Stomach (tissue), 9 donors: ENCODE results near the gene ELP4. TPM values are rescaled to one million over a fixed set of nuclear protein-coding genes. Genes with fewer than 3 reads are reported as not detected.
"Not testable (repeated sequence)": the region's sequence is repeated elsewhere in the genome, so short reads cannot be mapped to it uniquely, and the experiment has no call there.

Experiments
- DNase-seq, 2 donors: peaks; one replicate each; pipeline versions ENCODE4 v3.0.0 to v3.0.0-alpha.2; 2013 to 2019
- H3K27ac ChIP-seq, 5 donors: fragments of 200-600 bp in 4 of 5; sonication (generic) in 4 of 5; one replicate each; pipeline ENCODE4 v1.5.1; 2013 to 2019; ENCODE audit warnings: mild to moderate bottlenecking in 1 of 5, moderate library complexity in 1 of 5
- H3K27me3 ChIP-seq, 3 donors: fragments of 200-600 bp; sonication (generic); one replicate each; pipeline ENCODE4 v1.5.1; 2017 to 2019; ENCODE audit warnings: mixed run types in 1 of 3
- H3K36me3 ChIP-seq, 4 donors: fragments of 200-600 bp; sonication (generic); 1 replicate in 3 of 4; 2 replicates in 1 of 4; pipeline ENCODE4 v1.5.1; 2016 to 2019
- H3K4me1 ChIP-seq, 4 donors: fragments of 200-600 bp; sonication (generic); one replicate each; pipeline ENCODE4 v1.5.1; 2016 to 2019
- H3K4me3 ChIP-seq, 4 donors: fragments of 200-600 bp; sonication (generic) in 3 of 4; one replicate each; pipeline ENCODE4 v1.5.1; 2016 to 2019; ENCODE audit warnings: mild to moderate bottlenecking in 1 of 4
- H3K9me3 ChIP-seq, 4 donors: fragments of 200-600 bp; sonication (generic); one replicate each; pipeline ENCODE4 v1.5.1; 2016 to 2019
- EP300 ChIP-seq: sonication (generic); formaldehyde crosslinking; IDR thresholded peaks from one replicate; pipeline ENCODE4 v1.6.1; 2017; ENCODE audit warnings: antibody characterized with exemption
- POLR2A ChIP-seq, 4 donors: fragments of 450-650 bp; IDR thresholded peaks; one replicate each; pipeline ENCODE4 v1.6.1; 2016; ENCODE audit warnings: antibody characterized with exemption in 4 of 4, control low read depth in 2 of 4, mild to moderate bottlenecking in 1 of 4, moderate library complexity in 1 of 4
- POLR2AphosphoS5 ChIP-seq, 3 donors: sonication (generic); formaldehyde crosslinking; IDR thresholded peaks; one replicate each; pipeline ENCODE4 v1.6.1; 2016; ENCODE audit warnings: antibody characterized with exemption in 3 of 3
- WGBS, 5 donors: extraction: QIAGEN DNeasy Blood & Tissue Kit in 3 of 5; methylation state at CpG; one replicate each; pipeline versions ENCODE4 v1.1.5 to v1.1.7; 2013 to 2018; 5-methylcytosine and 5-hydroxymethylcytosine counted together
- intact Hi-C: fragments of 100-400 bp; cut with DNase I; formaldehyde crosslinking; loops from one replicate; pipeline ENCODE4 v1.15.1; 2023; ENCODE audit warnings: low total_unique reads
- polyA plus RNA-seq, 3 donors: library from polyadenylated mRNA; stranded (reverse); fragments of 200-250 nt; gene quantifications; one replicate each; pipeline ENCODE4 v1.2.3, GENCODE V29; 2013
- total RNA-seq, 5 donors: library from RNA; depleted of rRNA; stranded (reverse); fragments of >200 nt; gene quantifications; one replicate each; pipeline versions ENCODE4 v1.1.0 to v1.2.3, GENCODE V29; 2014 to 2016
- TF ChIP-seq, protein P1 (sequence below), 7 experiments: fragments of 450-650 bp in 4 of 7; fragments of 200-600 bp in 3 of 7; sonication (generic) in 3 of 7; IDR thresholded peaks; one replicate each; pipeline ENCODE4 v1.5.1; 2016 to 2019; ENCODE audit warnings: antibody characterized with exemption in 7 of 7, control low read depth in 2 of 7, mild to moderate bottlenecking in 1 of 7
- donor health status: healthy with polysubstance abuse.
- donor health status: Bipolar disorder and iron deficiency.
- donor health status: healthy.

Gene ELP4
- total and polyA plus RNA-seq, 8 donors: 8.3 to 70.0 (median 20.9) TPM

DNA sequence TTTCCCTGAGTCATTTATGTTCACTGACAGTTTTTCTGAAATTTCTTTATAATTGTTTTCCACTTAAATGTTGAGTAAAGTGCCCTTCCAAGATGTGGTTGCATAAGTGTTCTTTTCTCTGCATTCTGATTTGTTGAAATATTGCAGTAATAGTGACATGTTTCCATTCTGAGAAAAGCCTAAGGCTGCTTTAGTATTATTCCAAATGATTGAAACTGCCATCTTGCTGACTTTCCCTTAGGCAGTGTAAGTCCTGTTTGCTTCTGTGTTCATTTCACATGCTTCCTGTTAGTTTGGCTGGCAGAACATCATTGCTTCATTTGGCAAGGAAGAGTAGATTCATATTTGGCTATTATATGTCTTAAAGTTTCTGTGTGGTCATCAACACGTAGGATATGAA is 146.5 kb downstream of the ELP4 start:
- H3K27ac ChIP-seq: no peak overlapping the region
- H3K4me3 ChIP-seq: no peak overlapping the region
- H3K9me3 ChIP-seq: no peaks in the 10 kb centered on the region
- no peaks in the 10 kb centered on the region for H3K36me3 ChIP-seq
- WGBS, 5 donors: 87 to 98% (median 91%) methylated on average over 1 of the region's 1 CpG
- H3K4me1 ChIP-seq: peaks cover 0 to 16% (median 0%) of the 10 kb centered on the region in 4 donors
- H3K27me3 ChIP-seq: no peaks in the 10 kb centered on the region
- DNase-seq: no peak
- TF ChIP-seq POLR2AphosphoS5 (IDR thresholded peaks at IDR 0.05): no peak
- TF ChIP-seq POLR2A (IDR thresholded peaks at IDR 0.05): no peak
- TF ChIP-seq, protein P1, sequence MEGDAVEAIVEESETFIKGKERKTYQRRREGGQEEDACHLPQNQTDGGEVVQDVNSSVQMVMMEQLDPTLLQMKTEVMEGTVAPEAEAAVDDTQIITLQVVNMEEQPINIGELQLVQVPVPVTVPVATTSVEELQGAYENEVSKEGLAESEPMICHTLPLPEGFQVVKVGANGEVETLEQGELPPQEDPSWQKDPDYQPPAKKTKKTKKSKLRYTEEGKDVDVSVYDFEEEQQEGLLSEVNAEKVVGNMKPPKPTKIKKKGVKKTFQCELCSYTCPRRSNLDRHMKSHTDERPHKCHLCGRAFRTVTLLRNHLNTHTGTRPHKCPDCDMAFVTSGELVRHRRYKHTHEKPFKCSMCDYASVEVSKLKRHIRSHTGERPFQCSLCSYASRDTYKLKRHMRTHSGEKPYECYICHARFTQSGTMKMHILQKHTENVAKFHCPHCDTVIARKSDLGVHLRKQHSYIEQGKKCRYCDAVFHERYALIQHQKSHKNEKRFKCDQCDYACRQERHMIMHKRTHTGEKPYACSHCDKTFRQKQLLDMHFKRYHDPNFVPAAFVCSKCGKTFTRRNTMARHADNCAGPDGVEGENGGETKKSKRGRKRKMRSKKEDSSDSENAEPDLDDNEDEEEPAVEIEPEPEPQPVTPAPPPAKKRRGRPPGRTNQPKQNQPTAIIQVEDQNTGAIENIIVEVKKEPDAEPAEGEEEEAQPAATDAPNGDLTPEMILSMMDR (IDR thresholded peaks at IDR 0.05): no peak
- no peak for TF ChIP-seq EP300
- intact Hi-C loops: no loop called here

DNA sequence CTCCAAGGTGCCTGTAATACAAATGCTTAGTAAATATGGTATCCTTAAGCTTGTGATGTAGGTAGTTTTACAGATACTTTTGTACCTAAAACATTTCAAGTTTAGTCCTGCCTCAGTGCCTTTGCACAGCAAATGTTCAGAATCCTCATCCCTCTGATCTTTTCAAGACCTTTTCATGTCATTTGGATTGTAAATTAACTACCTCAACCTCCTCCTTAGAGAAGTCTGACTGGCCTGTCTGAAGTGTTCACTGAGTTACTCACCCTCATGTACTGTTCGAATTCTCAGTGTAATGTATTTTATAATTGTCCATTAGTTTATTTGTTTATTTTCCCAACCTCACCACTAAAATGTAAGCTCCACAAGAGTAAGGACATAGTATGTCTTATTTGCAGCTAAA is 147.5 kb downstream of the ELP4 start:
- DNase-seq: no peak
- no peaks in the 10 kb centered on the region for H3K36me3 ChIP-seq
- H3K27me3 ChIP-seq: no peaks in the 10 kb centered on the region
- 86 to 94% (median 93%) methylated on average over 1 of the region's 1 CpG for WGBS, 5 donors
- H3K4me1 ChIP-seq: peaks cover 0 to 16% (median 0%) of the 10 kb centered on the region in 4 donors
- no peak overlapping the region for H3K4me3 ChIP-seq
- H3K27ac ChIP-seq: no peak overlapping the region
- intact Hi-C loops: no loop called here
- no peak for TF ChIP-seq POLR2A (IDR thresholded peaks at IDR 0.05)
- no peak for TF ChIP-seq POLR2AphosphoS5 (IDR thresholded peaks at IDR 0.05)
- TF ChIP-seq, protein P1 (IDR thresholded peaks at IDR 0.05): no peak
- TF ChIP-seq EP300: no peak
- no peaks in the 10 kb centered on the region for H3K9me3 ChIP-seq

DNA sequence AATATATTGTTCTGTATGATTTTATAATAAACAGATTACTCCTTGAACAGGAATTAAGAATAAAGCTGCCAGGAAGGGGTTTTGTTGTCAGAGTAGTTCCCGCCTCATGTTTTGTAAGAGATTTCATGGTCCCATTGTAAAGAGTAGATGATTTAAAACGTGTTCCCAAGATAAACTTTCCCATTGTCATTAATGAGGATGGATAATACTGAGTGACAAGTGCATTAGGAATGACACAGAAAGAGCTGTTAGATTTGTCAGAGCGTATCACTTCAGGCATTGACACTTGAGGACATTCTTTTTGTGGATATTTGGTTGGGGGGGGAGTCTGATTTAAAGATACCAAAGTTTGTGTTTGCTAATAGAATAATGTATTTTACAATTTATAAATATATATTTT is 154.6 kb downstream of the ELP4 start:
- intact Hi-C loops: no loop called here
- 72 to 82% (median 73%) methylated on average over 3 of the region's 3 CpGs for WGBS, 5 donors
- H3K4me1 ChIP-seq: no peaks in the 10 kb centered on the region
- no peaks in the 10 kb centered on the region for H3K27me3 ChIP-seq
- no peak for DNase-seq
- TF ChIP-seq, protein P1 (IDR thresholded peaks at IDR 0.05): no peak
- TF ChIP-seq EP300 (no peak), POLR2A (IDR thresholded peaks at IDR 0.05) (no peak), POLR2AphosphoS5 (IDR thresholded peaks at IDR 0.05) (no peak)
- no peaks in the 10 kb centered on the region for H3K9me3 ChIP-seq
- no peak overlapping the region for H3K27ac ChIP-seq
- H3K4me3 ChIP-seq: no peak overlapping the region
- no peaks in the 10 kb centered on the region for H3K36me3 ChIP-seq

DNA sequence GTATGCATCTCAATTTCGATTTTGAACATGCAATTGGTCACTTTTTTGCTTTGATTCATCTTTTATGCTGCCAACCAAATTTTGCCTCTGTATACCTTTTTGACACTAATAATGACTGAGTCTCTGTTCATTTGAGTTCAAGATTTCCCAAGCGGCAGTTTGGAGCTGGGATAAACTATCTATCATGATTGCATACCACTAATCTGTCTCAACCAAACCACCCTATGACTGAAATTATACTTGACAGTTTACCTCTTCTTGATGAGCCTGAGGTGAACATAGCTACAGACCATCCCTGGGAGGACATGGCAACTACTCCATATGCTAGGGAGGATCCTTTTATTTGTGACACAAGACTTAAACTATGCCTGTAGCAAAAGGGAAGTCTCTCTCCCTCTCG is 155.4 kb downstream of the ELP4 start:
- H3K27me3 ChIP-seq: no peaks in the 10 kb centered on the region
- no peaks in the 10 kb centered on the region for H3K4me1 ChIP-seq
- DNase-seq: no peak
- no peaks in the 10 kb centered on the region for H3K36me3 ChIP-seq
- no peak for TF ChIP-seq POLR2A (IDR thresholded peaks at IDR 0.05)
- TF ChIP-seq POLR2AphosphoS5 (IDR thresholded peaks at IDR 0.05): no peak
- TF ChIP-seq EP300: no peak
- no peak overlapping the region for H3K4me3 ChIP-seq
- no peak overlapping the region for H3K27ac ChIP-seq
- H3K9me3 ChIP-seq: no peaks in the 10 kb centered on the region
- intact Hi-C loops: no loop called here
- WGBS, 5 donors: 95 to 99% (median 98%) methylated on average over 3 of the region's 3 CpGs

DNA sequence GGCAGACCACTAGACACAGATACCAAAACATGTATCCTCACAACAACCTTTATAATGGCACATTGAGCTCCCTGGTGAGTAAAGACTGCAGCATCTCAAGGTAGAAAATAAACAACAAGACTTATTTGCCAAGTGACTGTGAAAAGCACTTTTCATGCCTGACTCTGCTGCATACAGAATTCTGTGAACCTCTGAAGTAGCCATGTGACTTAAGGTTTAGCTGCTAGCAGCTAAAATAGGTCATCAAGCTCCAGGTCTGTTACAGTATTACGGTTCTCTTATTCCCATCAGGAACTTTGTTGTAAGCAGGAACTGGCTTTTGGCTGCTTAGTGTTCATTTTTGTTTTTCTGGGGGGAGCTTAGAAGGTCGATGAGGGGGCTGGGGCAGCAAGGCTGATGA is 162.1 kb downstream of the ELP4 start:
- Histone ChIP-seq H3K27ac (no peak overlapping the region), H3K4me1 (no peaks in the 10 kb centered on the region), H3K4me3 (no peak overlapping the region), H3K9me3 (no peaks in the 10 kb centered on the region), H3K27me3 (no peaks in the 10 kb centered on the region), H3K36me3 (no peaks in the 10 kb centered on the region)
- intact Hi-C loops: no loop called here
- TF ChIP-seq, protein P1 (IDR thresholded peaks at IDR 0.05): no peak
- no peak for TF ChIP-seq POLR2A (IDR thresholded peaks at IDR 0.05)
- TF ChIP-seq EP300: no peak
- TF ChIP-seq POLR2AphosphoS5 (IDR thresholded peaks at IDR 0.05): no peak
- no peak for DNase-seq
- 80 to 92% (median 85%) methylated on average over 2 of the region's 2 CpGs for WGBS, 5 donors

DNA sequence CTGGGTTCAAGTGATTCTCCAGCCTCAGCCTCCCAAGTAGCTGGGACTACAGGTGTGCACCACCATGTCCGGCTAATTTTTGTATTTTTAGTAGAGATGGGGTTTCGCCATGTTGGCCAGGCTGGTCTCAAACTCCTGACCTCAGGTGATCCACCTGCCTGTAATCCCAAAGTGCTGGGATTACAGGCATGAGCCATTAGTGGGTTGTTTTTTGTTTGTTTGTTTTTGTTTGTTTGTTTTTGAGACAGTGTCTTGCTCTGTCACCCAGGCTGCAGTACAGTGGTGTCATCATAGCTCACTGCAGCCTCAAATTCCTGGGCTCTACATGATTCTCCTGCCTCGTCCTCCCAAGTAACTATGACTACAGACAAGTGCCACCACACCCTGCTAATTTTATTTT is 163.5 kb downstream of the ELP4 start:
- H3K36me3 ChIP-seq, H3K27me3 ChIP-seq, H3K4me3 ChIP-seq, DNase-seq, H3K27ac ChIP-seq, H3K9me3 ChIP-seq, H3K4me1 ChIP-seq, intact Hi-C loops: not testable (repeated sequence)
- WGBS, 5 donors: 94 to 99% (median 96%) methylated on average over 3 of the region's 3 CpGs
